Astrocyte (in vitro differentiated cells and primary cell): ENCODE measurements around the gene TUBB6. TPM values are rescaled to one million over a fixed set of nuclear protein-coding genes. Genes with fewer than 3 reads are reported as not detected.
A peak's percentile ranks its signal among the peaks of the same experiment; 100 is the strongest.

ENCODE experiments used
- DNase-seq: peaks from one replicate; pipeline ENCODE4 v3.0.0-alpha.2; 2010; ENCODE audit warnings: low read depth
- FAIRE-seq: peaks from 2 replicates; lab custom pipeline; 2011; peaks lifted over from hg19 to GRCh38; lab: Jason Lieb, UNC
- H2AFZ ChIP-seq: 2 replicates; pipeline ENCODE4 v1.6.0; 2012; ENCODE audit warnings: low read depth, low read length, inconsistent platforms
- H3K27ac ChIP-seq: 2 replicates; pipeline ENCODE4 v1.5.1; 2011; ENCODE audit warnings: low read depth, low read length, inconsistent platforms
- H3K27me3 ChIP-seq: 2 replicates; pipeline ENCODE4 v1.6.0; 2011; ENCODE audit warnings: low read length, inconsistent platforms; ENCODE audit not compliant: insufficient read depth
- H3K36me3 ChIP-seq: 2 replicates; pipeline ENCODE4 v1.5.1; 2011; ENCODE audit warnings: low read length, inconsistent platforms; ENCODE audit not compliant: insufficient read depth
- H3K4me1 ChIP-seq: 2 replicates; pipeline ENCODE4 v1.5.1; 2011; ENCODE audit warnings: low read length, inconsistent platforms; ENCODE audit not compliant: insufficient read depth
- H3K4me2 ChIP-seq: 2 replicates; pipeline ENCODE4 v1.6.0; 2012; ENCODE audit warnings: low read length, inconsistent platforms
- H3K4me3 ChIP-seq: 2 replicates; pipeline ENCODE4 v1.5.1; 2011; ENCODE audit warnings: low read depth, mild to moderate bottlenecking, low read length, inconsistent platforms; ENCODE audit not compliant: insufficient read depth
- H3K79me2 ChIP-seq: 2 replicates; pipeline ENCODE4 v1.6.0; 2012; ENCODE audit warnings: mild to moderate bottlenecking, low read length, inconsistent platforms; ENCODE audit not compliant: insufficient read depth
- H3K9ac ChIP-seq: 2 replicates; pipeline ENCODE4 v1.6.0; 2012; ENCODE audit warnings: mild to moderate bottlenecking, low read length, inconsistent platforms
- H3K9me3 ChIP-seq: 2 replicates; pipeline ENCODE4 v1.5.1; 2012; ENCODE audit warnings: low read depth, mild to moderate bottlenecking, low read length, inconsistent platforms; ENCODE audit not compliant: insufficient read depth
- H4K20me1 ChIP-seq: 2 replicates; pipeline ENCODE4 v1.6.0; 2012; ENCODE audit warnings: low read length, inconsistent platforms; ENCODE audit not compliant: insufficient read depth
- H3K27ac Mint-ChIP-seq: one replicate; pipeline ENCODE4 v1.8.0; 2021; ENCODE audit warnings: mild to moderate bottlenecking, mixed read lengths; ENCODE audit not compliant: unreplicated experiment
- H3K27me3 Mint-ChIP-seq: one replicate; pipeline ENCODE4 v1.8.0; 2021; ENCODE audit warnings: low read depth, mixed read lengths; ENCODE audit not compliant: unreplicated experiment
- H3K36me3 Mint-ChIP-seq: one replicate; pipeline ENCODE4 v1.8.0; 2021; ENCODE audit warnings: low read depth, mixed read lengths; ENCODE audit not compliant: unreplicated experiment
- H3K4me1 Mint-ChIP-seq: one replicate; pipeline ENCODE4 v1.8.0; 2021; ENCODE audit warnings: low read depth, mixed read lengths; ENCODE audit not compliant: unreplicated experiment
- H3K4me3 Mint-ChIP-seq: one replicate; pipeline ENCODE4 v1.8.0; 2021; ENCODE audit warnings: mild to moderate bottlenecking, moderate library complexity, mixed read lengths; ENCODE audit not compliant: unreplicated experiment
- H3K9me3 Mint-ChIP-seq: one replicate; pipeline ENCODE4 v1.8.0; 2021; ENCODE audit warnings: mild to moderate bottlenecking, mixed read lengths; ENCODE audit not compliant: unreplicated experiment
- CTCF ChIP-seq: IDR thresholded peaks from 2 replicates; pipeline ENCODE4 v1.5.1; 2011; ENCODE audit warnings: low read depth, mild to moderate bottlenecking, inconsistent platforms, low read length, moderate library complexity; ENCODE audit not compliant: insufficient read depth
- EZH2 ChIP-seq: IDR thresholded peaks from 2 replicates; pipeline ENCODE4 v1.6.1; 2012; ENCODE audit warnings: mild to moderate bottlenecking, low read length, inconsistent platforms; ENCODE audit not compliant: insufficient read depth
- total RNA-seq: library from RNA; stranded (reverse); gene quantifications from 2 replicates; pipeline ENCODE4 v1.2.1, GENCODE V29; 2021

The TUBB6 gene
- total RNA-seq, 1 donor from 2014 or later: 528 TPM

DNA sequence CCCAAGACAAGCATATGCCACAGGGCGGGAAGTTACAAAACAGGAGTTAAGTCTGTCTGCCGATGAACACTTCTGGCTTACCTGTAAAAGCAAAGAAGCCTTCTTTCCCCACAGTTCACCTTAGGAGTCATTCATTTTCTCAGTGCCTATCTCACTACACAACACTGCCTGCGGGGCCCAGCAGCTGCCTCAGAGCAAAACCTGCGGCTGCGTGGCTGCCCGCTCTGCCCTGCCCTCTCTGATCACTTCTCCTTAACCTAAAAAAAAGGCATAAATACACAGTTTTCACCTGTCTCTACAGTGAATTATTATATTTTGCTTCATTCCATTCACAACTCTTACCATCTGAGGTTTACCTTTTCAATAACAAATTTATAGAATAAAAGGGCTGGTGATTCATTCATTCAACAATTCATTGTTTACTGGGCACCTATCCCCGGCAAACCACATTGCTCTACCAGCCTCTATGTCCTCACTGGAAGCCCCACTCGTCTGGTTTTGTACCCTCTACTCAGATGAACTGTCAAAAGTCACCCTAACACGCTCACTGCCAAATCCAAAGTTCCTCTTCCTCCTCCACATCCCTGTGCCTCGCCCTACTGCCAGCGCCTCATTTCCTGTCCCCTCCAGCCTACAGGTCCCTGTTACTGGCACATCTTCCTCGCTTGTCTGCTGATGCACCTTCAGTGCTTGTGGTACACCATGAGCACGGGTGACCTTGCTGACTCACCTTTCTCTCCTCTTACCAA lies 37.6 kb downstream of the TUBB6 start:
- no peak overlapping the region for H3K27ac ChIP-seq
- H3K27me3 ChIP-seq: no peaks in the 10 kb centered on the region
- Mint-ChIP-seq H3K27ac (no peak overlapping the region), H3K9me3 (no peaks in the 10 kb centered on the region), H3K4me3 (no peak overlapping the region), H3K27me3 (no peaks in the 10 kb centered on the region), H3K4me1 (peaks cover 2% of the 10 kb centered on the region), H3K36me3 (peaks cover 26% of the 10 kb centered on the region)
- H3K4me2 ChIP-seq: no peak overlapping the region
- H3K9ac ChIP-seq: no peak overlapping the region
- H2AFZ ChIP-seq: no peak overlapping the region
- peaks cover 35% of the 10 kb centered on the region for H3K36me3 ChIP-seq
- H3K4me3 ChIP-seq: no peak overlapping the region
- no peaks in the 10 kb centered on the region for H3K9me3 ChIP-seq
- TF ChIP-seq CTCF: no peak
- TF ChIP-seq EZH2: no peak
- H3K4me1 ChIP-seq: no peaks in the 10 kb centered on the region
- no peaks in the 10 kb centered on the region for H3K79me2 ChIP-seq
- H4K20me1 ChIP-seq: peaks cover 18% of the 10 kb centered on the region
- FAIRE-seq (no peak), DNase-seq (no peak)

GRCh38 chr18:12346240-12346565 lies 38.2 kb downstream of the TUBB6 start:
- Histone ChIP-seq H3K79me2 (no peaks in the 10 kb centered on the region), H3K36me3 (peaks cover 39% of the 10 kb centered on the region), H3K4me1 (no peaks in the 10 kb centered on the region), H4K20me1 (peaks cover 18% of the 10 kb centered on the region), H3K9me3 (no peaks in the 10 kb centered on the region), H3K9ac (no peak overlapping the region), H2AFZ (no peak overlapping the region), H3K27me3 (no peaks in the 10 kb centered on the region), H3K27ac (no peak overlapping the region), H3K4me3 (no peak overlapping the region), H3K4me2 (no peak overlapping the region)
- no peaks in the 10 kb centered on the region for H3K27me3 Mint-ChIP-seq
- peaks cover 22% of the 10 kb centered on the region for H3K36me3 Mint-ChIP-seq
- no peak overlapping the region for H3K27ac Mint-ChIP-seq
- DNase-seq (no peak), FAIRE-seq (no peak)
- H3K4me3 Mint-ChIP-seq: peak overlapping the region; percentile 14
- no peaks in the 10 kb centered on the region for H3K9me3 Mint-ChIP-seq
- H3K4me1 Mint-ChIP-seq: peaks cover 2% of the 10 kb centered on the region
- no peak for TF ChIP-seq CTCF
- no peak for TF ChIP-seq EZH2

DNA sequence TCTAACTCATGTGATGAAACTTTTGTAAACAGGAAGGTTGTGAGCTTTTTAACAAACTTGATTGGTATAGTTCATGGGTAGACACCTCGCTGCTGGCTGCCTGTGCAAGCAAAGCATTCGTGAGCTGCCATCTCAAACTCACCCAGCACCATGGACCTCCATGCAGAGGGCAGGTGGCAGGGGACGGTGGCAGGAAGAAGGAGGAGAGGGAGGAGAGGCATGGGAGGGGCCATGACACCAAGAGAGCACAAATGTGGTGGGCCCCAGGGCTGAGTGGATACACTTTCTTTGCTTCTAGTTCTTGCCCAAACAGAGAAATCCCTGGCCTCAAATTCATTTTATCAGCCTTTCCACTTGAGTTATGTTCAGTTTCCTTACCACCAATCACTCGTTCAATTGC lies 39.9 kb downstream of the TUBB6 start:
- Histone ChIP-seq H3K36me3 (peaks cover 31% of the 10 kb centered on the region), H3K4me1 (no peaks in the 10 kb centered on the region), H4K20me1 (peaks cover 18% of the 10 kb centered on the region), H3K9me3 (no peaks in the 10 kb centered on the region), H3K27ac (no peak overlapping the region), H3K4me2 (no peak overlapping the region), H3K9ac (no peak overlapping the region), H3K79me2 (no peaks in the 10 kb centered on the region), H2AFZ (no peak overlapping the region), H3K27me3 (no peaks in the 10 kb centered on the region), H3K4me3 (no peak overlapping the region)
- FAIRE-seq: no peak
- Mint-ChIP-seq H3K4me3 (no peak overlapping the region), H3K27me3 (no peaks in the 10 kb centered on the region), H3K36me3 (peaks cover 22% of the 10 kb centered on the region), H3K9me3 (no peaks in the 10 kb centered on the region), H3K27ac (no peak overlapping the region), H3K4me1 (peaks cover 2% of the 10 kb centered on the region)
- TF ChIP-seq EZH2 (no peak), CTCF (no peak)
- DNase-seq: no peak
